Liver (tissue), 3 donors: ENCODE measurements around the gene COX5A.

Source experiments
- CTCF ChIP-seq: fragments of 150-350 bp; IDR thresholded peaks from 2 replicates; pipeline ENCODE4 v1.5.1; 2017; ENCODE audit warnings: improper control_type of control experiment, low read depth, low read length; ENCODE audit not compliant: missing input control
- EGR1 ChIP-seq, 2 donors: IDR thresholded peaks; 2 replicates each; pipeline ENCODE4 v1.6.1; 2016 to 2018; ENCODE audit warnings: antibody characterized with exemption in 2 of 2, low read depth in 2 of 2
- FOXA1 ChIP-seq: IDR thresholded peaks from 2 replicates; pipeline ENCODE4 v1.6.1; 2016; ENCODE audit warnings: antibody characterized with exemption
- GABPA ChIP-seq, 2 donors: IDR thresholded peaks in 1 of 2; conservative IDR thresholded peaks in 1 of 2; 2 replicates each; pipeline ENCODE4 v1.6.1; 2016; ENCODE audit warnings: antibody characterized with exemption in 2 of 2, mild to moderate bottlenecking in 1 of 2, moderate library complexity in 1 of 2
- JUND ChIP-seq, 2 donors: IDR thresholded peaks; 2 replicates each; pipeline ENCODE4 v1.6.1; 2016; ENCODE audit warnings: antibody characterized with exemption in 2 of 2
- RAD21 ChIP-seq, 2 donors: IDR thresholded peaks; 2 replicates each; pipeline ENCODE4 v1.6.1; 2016; ENCODE audit warnings: antibody characterized with exemption in 2 of 2, mild to moderate bottlenecking in 2 of 2
- REST ChIP-seq: IDR thresholded peaks from 2 replicates; pipeline ENCODE4 v1.6.1; 2016; ENCODE audit warnings: antibody characterized with exemption, mild to moderate bottlenecking
- RXRA ChIP-seq, 2 donors: IDR thresholded peaks; 2 replicates each; pipeline ENCODE4 v1.6.1; 2017 to 2018; ENCODE audit warnings: antibody characterized with exemption in 2 of 2, mild to moderate bottlenecking in 1 of 2
- SP1 ChIP-seq: IDR thresholded peaks from 2 replicates; pipeline ENCODE4 v1.6.1; 2018; ENCODE audit warnings: antibody characterized with exemption, mild to moderate bottlenecking
- TAF1 ChIP-seq: conservative IDR thresholded peaks from 2 replicates; pipeline ENCODE4 v1.6.1; 2016; ENCODE audit warnings: antibody characterized with exemption, mild to moderate bottlenecking
- YY1 ChIP-seq: IDR thresholded peaks from 2 replicates; pipeline ENCODE4 v1.6.1; 2016; ENCODE audit warnings: antibody characterized with exemption, mild to moderate bottlenecking
- ZBTB33 ChIP-seq: IDR thresholded peaks from 2 replicates; pipeline ENCODE4 v1.6.1; 2016; ENCODE audit warnings: antibody characterized with exemption
- TF ChIP-seq, protein P1 (sequence below): IDR thresholded peaks from 2 replicates; pipeline ENCODE4 v1.6.1; 2016; ENCODE audit warnings: antibody characterized with exemption
- donor health status: healthy.
- donor health status: healthy.

- TF ChIP-seq CTCF (no peak), EGR1 (IDR thresholded peaks at IDR 0.05; ENCODE audit: low read depth in 2 of 2) (no peak), GABPA (IDR thresholded peaks at IDR 0.05 in 1 of 2, conservative IDR thresholded peaks at IDR 0.05 in 1 of 2) (no peak), JUND (IDR thresholded peaks at IDR 0.05) (no peak), FOXA1 (no peak), REST (no peak), YY1 (no peak), SP1 (no peak), ZBTB33 (no peak), RXRA (IDR thresholded peaks at IDR 0.05) (no peak), TAF1 (no peak), RAD21 (IDR thresholded peaks at IDR 0.05) (no peak)
- TF ChIP-seq, protein P1, sequence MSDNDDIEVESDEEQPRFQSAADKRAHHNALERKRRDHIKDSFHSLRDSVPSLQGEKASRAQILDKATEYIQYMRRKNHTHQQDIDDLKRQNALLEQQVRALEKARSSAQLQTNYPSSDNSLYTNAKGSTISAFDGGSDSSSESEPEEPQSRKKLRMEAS: no peak
Observed at GRCh38 chr15:74933573-74933972, 4.3 kb downstream of the COX5A start.
